GM21390 (cell line): ENCODE measurements around the gene TUT1.
"Not testable (repeated sequence)": the region's sequence is repeated elsewhere in the genome, so short reads cannot be mapped to it uniquely, and the experiment has no call there.

Experiments used
- ATAC-seq: cut with Tn5 transposase; IDR thresholded peaks from one replicate; pipeline ENCODE4 v1.9.1; 2021; ENCODE audit not compliant: unreplicated experiment

Gene TUT1

GRCh38 chr11:62605467-62605866, 14.1 kb upstream of the TUT1 start:
- ATAC-seq = no peak

GRCh38 chr11:62604460-62605120, 13.3 kb upstream of the TUT1 start:
- no peak for ATAC-seq

- no peak for ATAC-seq
Measured at GRCh38 chr11:62603776-62604299, 12.5 kb upstream of the TUT1 start.

GRCh38 chr11:62603072-62603408, 11.7 kb upstream of the TUT1 start:
- ATAC-seq = no peak

- ATAC-seq = no peak
Measured at GRCh38 chr11:62602141-62603071, 11.1 kb upstream of the TUT1 start.

GRCh38 chr11:62601372-62602140, 10.2 kb upstream of the TUT1 start, which contains the start of gene MTA2:
TSS of gene MTA2 (minus strand) at chr11:62601865. CDS start at chr11:62601450, 415 bp downstream.
- peak; percentile 67 for ATAC-seq

- no peak for ATAC-seq
Measured at GRCh38 chr11:62601122-62601371, 9.7 kb upstream of the TUT1 start.

- ATAC-seq = no peak
Measured at GRCh38 chr11:62600367-62601121, 9.2 kb upstream of the TUT1 start.

GRCh38 chr11:62599901-62600300, 8.6 kb upstream of the TUT1 start:
- no peak for ATAC-seq

- ATAC-seq = peak; percentile 55
Measured at GRCh38 chr11:62599069-62599696, 7.9 kb upstream of the TUT1 start.

GRCh38 chr11:62595124-62595523, 3.8 kb upstream of the TUT1 start:
- ATAC-seq = no peak

GRCh38 chr11:62593434-62594044, 2.2 kb upstream of the TUT1 start:
- no peak for ATAC-seq

- ATAC-seq = no peak
Measured at GRCh38 chr11:62592989-62593421, 1.7 kb upstream of the TUT1 start.

GRCh38 chr11:62592146-62592815, 958 bp upstream of the TUT1 start:
- ATAC-seq = no peak

GRCh38 chr11:62588966-62589637, 2.2 kb downstream of the TUT1 start:
- no peak for ATAC-seq

GRCh38 chr11:62585356-62585755, 6.0 kb downstream of the TUT1 start:
- not testable (repeated sequence) for ATAC-seq

- not testable (repeated sequence) for ATAC-seq
Measured at GRCh38 chr11:62581735-62582134, 9.6 kb downstream of the TUT1 start.

GRCh38 chr11:62580959-62581715, 10.2 kb downstream of the TUT1 start:
- no peak for ATAC-seq
